ENCODE measurements around the gene FCRLA.
A peak's percentile ranks its signal among the peaks of the same experiment; 100 is the strongest.
"Not testable (repeated sequence)": the region's sequence is repeated elsewhere in the genome, so short reads cannot be mapped to it uniquely, and the experiment has no call there.

The FCRLA gene

GRCh38 chr1:161706113-161706481 lies 932 bp upstream of the FCRLA start:
- DNase-seq = peak; percentile 73

DNA sequence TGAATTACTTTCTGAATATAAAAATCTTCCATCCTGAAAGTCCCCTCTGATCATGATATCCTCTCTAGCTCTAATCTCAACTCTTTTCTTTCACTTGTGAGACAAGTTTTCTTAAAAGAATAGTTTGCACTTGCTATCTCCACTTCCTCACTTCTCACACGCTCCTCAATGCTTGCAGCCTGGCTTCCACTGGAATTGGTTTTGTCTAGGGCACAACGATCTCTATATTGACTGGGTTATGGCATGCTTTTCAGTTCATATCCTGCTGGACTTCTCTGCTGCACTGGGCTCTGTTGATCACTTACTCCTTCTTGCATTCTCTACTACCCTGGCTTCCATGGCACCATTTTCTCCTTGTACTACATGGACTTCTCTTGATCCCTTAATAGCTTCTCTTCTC lies 474 bp downstream of the FCRLA start:
- no peak for DNase-seq

GRCh38 chr1:161709373-161709772 lies 2.3 kb downstream of the FCRLA start:
- no peak for DNase-seq

DNA sequence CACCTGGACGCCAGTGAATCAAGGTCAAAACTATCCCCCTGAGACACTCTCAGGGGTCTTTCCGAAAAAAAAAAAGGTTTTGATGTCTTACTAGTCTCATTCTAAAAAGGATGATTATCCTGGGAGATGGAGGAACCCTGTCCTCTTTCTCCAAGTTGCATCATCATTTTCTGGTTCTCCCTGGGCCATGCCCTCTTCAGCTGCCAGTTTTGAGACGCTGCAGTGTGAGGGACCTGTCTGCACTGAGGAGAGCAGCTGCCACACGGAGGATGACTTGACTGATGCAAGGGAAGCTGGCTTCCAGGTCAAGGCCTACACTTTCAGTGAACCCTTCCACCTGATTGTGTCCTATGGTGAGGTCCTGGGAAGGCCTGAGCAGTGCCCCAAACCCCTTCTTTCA lies 3.5 kb downstream of the FCRLA start:
- DNase-seq = no peak

GRCh38 chr1:161718559-161719324 lies 11.7 kb downstream of the FCRLA start:
- no peak for DNase-seq

- no peak for DNase-seq
Observed at GRCh38 chr1:161719325-161719611, 12.2 kb downstream of the FCRLA start.

- no peak for DNase-seq
Observed at GRCh38 chr1:161720422-161720821, 13.4 kb downstream of the FCRLA start.

DNA sequence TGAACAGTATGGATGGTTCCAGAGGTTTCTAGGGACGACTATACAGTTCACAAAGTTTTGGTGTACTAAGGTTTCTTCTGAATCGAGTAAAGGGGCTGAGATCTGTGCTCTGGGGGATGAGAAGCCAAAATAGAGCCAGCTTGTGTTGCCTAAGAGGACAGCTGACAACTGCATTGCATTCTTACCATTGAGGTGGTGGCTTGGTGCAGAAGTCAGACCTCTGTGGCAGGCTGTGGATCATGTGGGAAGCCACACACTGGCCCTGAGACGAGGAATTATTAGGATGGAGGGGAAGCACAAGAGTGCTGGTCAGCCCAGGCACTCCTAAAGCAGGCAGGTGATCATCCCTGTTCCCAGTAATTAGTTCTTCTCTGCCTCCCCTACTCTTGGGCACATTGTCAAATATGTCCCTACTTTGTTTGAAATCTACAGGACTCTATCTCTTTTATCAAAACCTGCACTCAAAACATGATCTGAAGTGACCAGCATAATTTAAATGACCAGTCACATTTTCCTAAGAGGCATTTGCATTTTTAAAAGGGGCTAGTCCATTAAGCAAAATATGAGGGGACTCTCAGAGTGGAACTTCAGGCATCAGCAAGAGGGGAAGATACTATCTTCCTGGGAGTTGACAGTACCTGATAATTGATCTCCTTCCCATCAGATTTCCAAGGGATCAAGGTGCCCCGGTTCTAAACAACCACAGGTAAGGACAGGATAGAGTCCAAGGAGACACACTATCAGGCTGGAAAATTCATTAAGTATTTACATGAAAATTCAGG lies 14.1 kb downstream of the FCRLA start, which contains the start of gene FCRLB:
Gene FCRLB, plus strand, starts transcription at position 589 of the 782 bp plus-strand sequence. CDS start 1,129 bp downstream, outside the sequence.
- no peak for DNase-seq

GRCh38 chr1:161721738-161722343 lies 14.8 kb downstream of the FCRLA start:
- peak; percentile 95 for DNase-seq

DNA sequence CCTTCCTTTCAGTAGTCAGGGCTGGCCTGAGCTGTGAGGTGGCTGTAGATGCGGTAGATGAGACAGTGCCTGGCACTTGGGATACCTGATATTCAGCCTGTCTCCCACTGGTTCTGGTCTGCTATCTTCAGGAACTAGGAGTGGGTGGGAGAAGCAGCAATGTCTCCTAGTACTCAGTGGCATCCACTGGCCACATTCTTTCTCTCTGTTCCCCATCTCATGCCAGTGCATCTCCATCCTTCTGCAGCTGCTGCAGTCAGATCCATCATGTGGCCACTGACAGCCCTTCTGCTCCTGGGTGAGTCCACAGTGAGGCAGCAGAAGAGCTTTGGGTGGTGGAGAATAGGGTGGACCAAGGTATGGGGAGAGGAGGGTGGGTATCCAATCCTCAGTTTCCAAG lies 15.4 kb downstream of the FCRLA start:
- no peak for DNase-seq

DNA sequence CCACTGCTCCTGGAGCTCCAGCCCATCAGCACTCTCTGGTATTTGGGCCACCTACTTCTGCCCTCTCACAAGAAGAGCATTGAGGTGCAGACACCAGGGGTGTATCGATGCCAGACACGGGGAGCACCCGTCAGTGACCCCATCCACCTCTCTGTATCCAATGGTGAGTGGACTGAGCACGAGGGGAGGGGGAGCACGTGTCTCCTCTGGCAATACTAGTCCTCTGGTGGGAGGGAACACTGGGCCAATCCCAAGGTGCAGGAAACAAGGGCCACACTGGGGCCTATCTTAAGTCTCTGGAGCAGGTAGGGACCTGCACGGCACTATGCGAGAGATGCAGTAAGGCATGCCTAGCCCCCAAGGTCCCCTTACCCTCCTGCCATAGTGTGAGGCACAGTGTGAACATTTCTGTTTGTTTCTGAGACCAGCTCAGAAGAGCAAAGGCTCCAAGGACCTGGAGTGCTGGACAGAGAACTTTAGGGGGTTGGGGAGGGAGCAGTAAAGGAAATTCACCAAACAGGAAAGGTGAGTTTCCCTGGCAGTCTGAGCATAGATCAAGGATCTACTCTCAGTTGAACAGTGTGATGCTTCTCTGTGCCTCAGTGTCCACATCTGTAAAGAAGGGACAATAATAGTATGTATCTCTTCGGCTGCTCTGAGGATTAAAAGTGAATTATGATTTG lies 16.6 kb downstream of the FCRLA start:
- no peak for DNase-seq

GRCh38 chr1:161725258-161725907 lies 18.4 kb downstream of the FCRLA start:
- DNase-seq = not testable (repeated sequence)

DNA sequence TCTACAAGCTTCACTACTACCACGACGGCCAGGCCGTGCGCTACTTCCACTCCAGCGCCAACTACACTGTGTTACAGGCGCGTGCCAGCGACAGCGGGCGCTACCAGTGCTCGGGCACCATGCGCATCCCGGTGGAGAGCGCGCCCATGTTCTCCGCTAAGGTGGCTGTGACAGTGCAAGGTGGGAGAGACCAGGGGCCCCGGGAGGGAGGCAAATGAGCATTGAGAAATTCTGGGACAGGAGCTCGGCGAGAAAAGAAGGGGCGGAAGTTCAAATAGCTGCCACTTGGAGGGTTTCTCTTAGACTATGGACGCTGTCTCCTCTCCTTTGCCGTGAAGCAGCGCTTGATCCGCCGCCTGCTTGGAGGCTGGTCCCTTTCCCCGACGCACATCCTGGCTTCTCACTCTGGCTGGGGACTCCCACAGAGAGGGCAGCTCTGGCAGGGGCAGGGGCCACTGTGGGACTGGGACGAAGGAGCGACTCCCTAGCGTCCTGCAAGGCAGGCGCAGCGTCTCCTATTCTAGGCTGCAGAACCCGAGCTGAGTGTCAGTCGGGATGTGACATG lies 19.0 kb downstream of the FCRLA start:
- peak; percentile 63 for DNase-seq

DNA sequence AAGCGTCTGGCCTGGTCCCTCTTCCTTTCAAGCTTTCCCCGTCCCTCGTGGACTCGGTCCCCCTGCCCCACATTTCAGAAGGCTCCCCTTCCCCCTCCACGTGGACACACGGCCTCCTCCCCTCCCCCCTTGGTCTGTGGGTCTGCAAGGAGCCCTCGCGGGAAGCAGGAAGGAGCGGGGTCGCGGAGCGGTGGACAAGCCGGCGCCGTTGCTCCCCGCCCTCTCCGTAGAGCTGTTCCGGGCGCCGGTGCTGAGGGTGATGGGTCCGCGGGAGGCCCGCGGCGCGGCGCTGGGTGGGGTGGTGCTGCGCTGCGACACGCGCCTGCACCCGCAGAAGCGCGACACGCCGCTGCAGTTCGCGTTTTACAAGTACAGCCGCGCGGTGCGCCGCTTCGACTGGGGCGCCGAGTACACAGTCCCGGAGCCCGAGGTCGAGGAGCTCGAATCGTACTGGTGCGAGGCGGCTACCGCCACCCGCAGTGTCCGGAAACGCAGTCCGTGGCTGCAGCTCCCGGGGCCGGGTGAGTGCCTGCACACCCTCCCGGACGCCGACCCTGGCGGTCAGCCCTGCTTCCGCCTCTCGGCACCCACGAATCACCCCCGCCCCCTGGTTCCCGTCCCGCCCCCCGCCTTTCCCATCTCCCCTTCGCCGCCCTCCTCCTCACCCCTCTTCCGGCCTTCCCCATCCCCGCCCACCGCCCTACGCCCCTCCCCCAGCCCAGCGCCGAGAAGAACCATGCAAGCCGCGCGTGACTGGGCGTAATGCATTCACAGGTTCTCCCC lies 19.6 kb downstream of the FCRLA start:
- DNase-seq = peak; percentile 85

GRCh38 chr1:161727256-161727924 lies 20.4 kb downstream of the FCRLA start:
- DNase-seq = peak; percentile 66

GRCh38 chr1:161728376-161729226 lies 21.6 kb downstream of the FCRLA start:
- no peak for DNase-seq

- peak; percentile 85 for DNase-seq
Observed at GRCh38 chr1:161730050-161730564, 23.1 kb downstream of the FCRLA start.

DNA sequence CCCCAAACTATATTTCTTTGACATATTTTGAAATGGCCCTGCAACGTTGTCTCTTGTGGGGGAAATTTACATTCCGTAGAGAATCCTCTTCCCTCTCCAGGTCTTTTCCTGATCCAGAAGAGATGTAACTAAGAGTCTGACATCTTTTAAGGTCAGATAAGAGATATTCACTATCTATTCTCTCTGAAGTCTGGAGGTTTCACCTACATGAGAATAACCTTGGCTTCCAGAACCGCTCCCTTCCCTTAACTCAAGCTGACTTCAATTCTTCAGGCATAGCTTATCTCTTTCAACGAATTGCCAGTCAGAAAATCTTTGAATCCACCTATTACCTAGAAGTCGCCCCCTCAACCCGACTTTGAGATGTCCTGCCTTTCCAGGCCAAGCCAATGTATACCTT lies 24.2 kb downstream of the FCRLA start:
- DNase-seq = no peak

DNA sequence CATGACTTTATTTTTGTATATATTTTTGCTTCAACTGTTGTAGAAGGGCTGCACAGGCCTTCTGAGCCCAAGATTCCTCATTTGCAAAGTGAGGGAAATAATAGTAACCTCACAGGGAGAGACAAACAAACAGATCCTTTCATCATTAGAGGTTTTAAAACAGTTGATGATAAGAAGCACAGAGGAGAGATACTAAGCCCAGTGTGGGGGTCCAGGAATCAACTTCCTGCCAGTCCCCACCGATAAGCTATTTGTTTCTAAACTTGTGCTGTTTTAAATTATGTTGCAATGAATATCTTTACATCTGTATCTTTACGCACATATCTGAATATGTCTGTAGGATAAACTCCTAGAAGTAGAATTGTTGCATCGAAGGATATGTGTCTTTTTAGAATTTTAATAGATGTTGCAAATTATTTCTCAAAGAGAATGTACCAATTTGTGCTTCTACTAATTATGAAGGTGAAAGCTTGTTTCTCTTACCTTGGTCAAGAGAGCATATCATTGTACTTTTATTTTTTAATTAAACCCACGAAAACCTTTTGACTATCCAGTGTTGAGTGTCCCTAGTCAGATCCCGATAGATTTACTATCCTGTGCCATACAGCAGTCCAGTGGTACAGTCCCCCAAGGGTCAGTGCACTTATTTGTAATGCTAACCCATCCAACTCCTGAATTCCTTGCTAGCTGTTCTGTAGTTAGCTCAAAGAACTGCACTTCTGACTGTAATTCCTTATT lies 25.1 kb downstream of the FCRLA start:
- DNase-seq = no peak
